Amniotic epithelial cell (primary cell): ENCODE measurements around the gene GPR173.

Source experiments
- DNase-seq: peaks from one replicate; pipeline ENCODE4 v3.0.0-alpha.2; 2010; ENCODE audit warnings: low read depth

The GPR173 gene

GRCh38 chrX:53048169-53049126 is at the start of gene GPR173:
Gene GPR173, plus strand, starts transcription at chrX:53048789. Its CDS starts 27,833 bp downstream, at chrX:53076622.
- DNase-seq: peak; percentile 65

- DNase-seq: no peak
Observed at GRCh38 chrX:53000447-53001135, 48.0 kb upstream of the GPR173 start.

GRCh38 chrX:53001958-53002357 is 46.6 kb upstream of the GPR173 start:
- no peak for DNase-seq

GRCh38 chrX:53003111-53003510 is 45.5 kb upstream of the GPR173 start:
- DNase-seq: no peak

- DNase-seq: no peak
Observed at GRCh38 chrX:53004038-53004437, 44.6 kb upstream of the GPR173 start.

- DNase-seq: no peak
Observed at GRCh38 chrX:53004811-53005210, 43.8 kb upstream of the GPR173 start.

- peak; percentile 31 for DNase-seq
Observed at GRCh38 chrX:53005327-53005726, 43.3 kb upstream of the GPR173 start.

GRCh38 chrX:53009032-53009431 is 39.6 kb upstream of the GPR173 start:
- DNase-seq: no peak

- DNase-seq: no peak
Observed at GRCh38 chrX:53013291-53013690, 35.3 kb upstream of the GPR173 start.

- no peak for DNase-seq
Observed at GRCh38 chrX:53018627-53019026, 30.0 kb upstream of the GPR173 start.

GRCh38 chrX:53022381-53022780 is 26.2 kb upstream of the GPR173 start:
- DNase-seq: no peak

GRCh38 chrX:53028678-53029077 is 19.9 kb upstream of the GPR173 start:
- DNase-seq: no peak

GRCh38 chrX:53031380-53031779 is 17.2 kb upstream of the GPR173 start:
- DNase-seq: no peak

GRCh38 chrX:53036149-53036548 is 12.4 kb upstream of the GPR173 start:
- no peak for DNase-seq

GRCh38 chrX:53039236-53039635 is 9.4 kb upstream of the GPR173 start:
- no peak for DNase-seq

- no peak for DNase-seq
Observed at GRCh38 chrX:53044995-53045394, 3.6 kb upstream of the GPR173 start.

- DNase-seq: no peak
Observed at GRCh38 chrX:53047228-53047627, 1.4 kb upstream of the GPR173 start.

- DNase-seq: no peak
Observed at GRCh38 chrX:53049127-53049517, 533 bp downstream of the GPR173 start.

GRCh38 chrX:53050841-53051240 is 2.3 kb downstream of the GPR173 start:
- DNase-seq: peak; percentile 34

- DNase-seq: no peak
Observed at GRCh38 chrX:53055244-53055849, 6.8 kb downstream of the GPR173 start.

GRCh38 chrX:53056292-53056691 is 7.7 kb downstream of the GPR173 start:
- no peak for DNase-seq

- DNase-seq: no peak
Observed at GRCh38 chrX:53065104-53065503, 16.5 kb downstream of the GPR173 start.

- no peak for DNase-seq
Observed at GRCh38 chrX:53071064-53071463, 22.5 kb downstream of the GPR173 start.
